GM23248 (cell line): ENCODE results near the gene IQCC. TPM values are rescaled to one million over a fixed set of nuclear protein-coding genes. Genes with fewer than 3 reads are reported as not detected.

Source experiments
- DNase-seq: peaks from one replicate; pipeline ENCODE4 v3.0.0-alpha.2; 2015
- H2AFZ ChIP-seq: fragments of 200-600 bp; sonication (generic); 2 replicates; pipeline ENCODE4 v1.6.1; 2016; ENCODE audit warnings: antibody characterized with exemption
- H3F3A ChIP-seq: fragments of 200-600 bp; sonication (generic); 2 replicates; pipeline ENCODE4 v1.6.1; 2016; ENCODE audit warnings: mild to moderate bottlenecking, antibody characterized with exemption, mixed run types; ENCODE audit not compliant: insufficient read depth
- H3K27ac ChIP-seq: fragments of 200-600 bp; sonication (generic); 2 replicates; pipeline ENCODE4 v1.5.1; 2016; ENCODE audit warnings: mild to moderate bottlenecking
- H3K27me3 ChIP-seq: fragments of 200-600 bp; sonication (generic); replicated peaks from 2 replicates; pipeline ENCODE4 v1.6.1; 2016; ENCODE audit warnings: mild to moderate bottlenecking; ENCODE audit not compliant: insufficient read depth
- H3K36me3 ChIP-seq: fragments of 200-600 bp; sonication (generic); 2 replicates; pipeline ENCODE4 v1.6.1; 2016; ENCODE audit warnings: low read depth, mild to moderate bottlenecking
- H3K4me1 ChIP-seq: fragments of 200-600 bp; sonication (generic); 2 replicates; pipeline ENCODE4 v1.6.1; 2016; ENCODE audit warnings: mild to moderate bottlenecking; ENCODE audit not compliant: insufficient read depth
- H3K4me2 ChIP-seq: fragments of 200-600 bp; sonication (generic); one replicate; pipeline ENCODE4 v1.6.1; 2016; ENCODE audit warnings: mild to moderate bottlenecking; ENCODE audit not compliant: unreplicated experiment
- H3K4me3 ChIP-seq: fragments of 200-600 bp; sonication (generic); 2 replicates; pipeline ENCODE4 v1.5.1; 2016; ENCODE audit warnings: mild to moderate bottlenecking
- H3K79me2 ChIP-seq: fragments of 200-600 bp; sonication (generic); 2 replicates; pipeline ENCODE4 v1.6.1; 2016; ENCODE audit warnings: mild to moderate bottlenecking; ENCODE audit not compliant: insufficient read depth
- H3K9ac ChIP-seq: fragments of 200-600 bp; sonication (generic); 2 replicates; pipeline ENCODE4 v1.6.1; 2016; ENCODE audit warnings: mild to moderate bottlenecking
- H3K9me2 ChIP-seq: fragments of 200-600 bp; sonication (generic); 2 replicates; pipeline ENCODE4 v1.6.1; 2016; ENCODE audit warnings: mixed run types, mild to moderate bottlenecking, moderate library complexity; ENCODE audit not compliant: insufficient read depth
- H3K9me3 ChIP-seq: fragments of 200-600 bp; sonication (generic); one replicate; pipeline ENCODE4 v1.6.1; 2017; ENCODE audit warnings: low read depth
- H4K20me1 ChIP-seq: fragments of 200-600 bp; sonication (generic); 2 replicates; pipeline ENCODE4 v1.6.0; 2016; ENCODE audit not compliant: insufficient read depth
- EZH2 ChIP-seq: fragments of 200-600 bp; sonication (generic); IDR thresholded peaks from 2 replicates; pipeline ENCODE4 v1.6.1; 2018; ENCODE audit warnings: antibody characterized with exemption, mild to moderate bottlenecking; ENCODE audit not compliant: insufficient read depth, poor library complexity, severe bottlenecking
- EZH2phosphoT487 ChIP-seq: fragments of 200-600 bp; sonication (generic); IDR thresholded peaks from 2 replicates; pipeline ENCODE4 v1.6.1; 2018; ENCODE audit warnings: antibody characterized with exemption, moderate library complexity, mild to moderate bottlenecking, low read depth; ENCODE audit not compliant: insufficient read depth
- WGBS, 2 experiments: methylation state at CpG; one replicate each; pipeline ENCODE4 v1.1.6; 2015 to 2017; ENCODE audit warnings: low lambda C conversion rate in 2 of 2, low coverage in 1 of 2; ENCODE audit errors: missing lambda C conversion rate in 2 of 2; 5-methylcytosine and 5-hydroxymethylcytosine counted together
- in situ Hi-C: fragments of 300-500 bp; cut with MboI; formaldehyde crosslinking; loops from 2 replicates; pipeline ENCODE4 v1.15.0; 2020
- polyA plus RNA-seq: library from polyadenylated mRNA; unstranded; fragments of >200 nt; fragmentation: Nextera tagmentation; extraction: Ambion mirVana; gene quantifications from 2 replicates; pipeline ENCODE4 v1.2.1, GENCODE V29; 2016
- total RNA-seq: library from RNA; depleted of rRNA; stranded (reverse); fragments of >200 nt; shearing (Covaris generic); gene quantifications from 2 replicates; pipeline ENCODE4 v1.2.3, GENCODE V29; 2014

Gene IQCC
- total and polyA plus RNA-seq, 2 experiments from 2014 or later, result 0.97 to 2.2 TPM

DNA sequence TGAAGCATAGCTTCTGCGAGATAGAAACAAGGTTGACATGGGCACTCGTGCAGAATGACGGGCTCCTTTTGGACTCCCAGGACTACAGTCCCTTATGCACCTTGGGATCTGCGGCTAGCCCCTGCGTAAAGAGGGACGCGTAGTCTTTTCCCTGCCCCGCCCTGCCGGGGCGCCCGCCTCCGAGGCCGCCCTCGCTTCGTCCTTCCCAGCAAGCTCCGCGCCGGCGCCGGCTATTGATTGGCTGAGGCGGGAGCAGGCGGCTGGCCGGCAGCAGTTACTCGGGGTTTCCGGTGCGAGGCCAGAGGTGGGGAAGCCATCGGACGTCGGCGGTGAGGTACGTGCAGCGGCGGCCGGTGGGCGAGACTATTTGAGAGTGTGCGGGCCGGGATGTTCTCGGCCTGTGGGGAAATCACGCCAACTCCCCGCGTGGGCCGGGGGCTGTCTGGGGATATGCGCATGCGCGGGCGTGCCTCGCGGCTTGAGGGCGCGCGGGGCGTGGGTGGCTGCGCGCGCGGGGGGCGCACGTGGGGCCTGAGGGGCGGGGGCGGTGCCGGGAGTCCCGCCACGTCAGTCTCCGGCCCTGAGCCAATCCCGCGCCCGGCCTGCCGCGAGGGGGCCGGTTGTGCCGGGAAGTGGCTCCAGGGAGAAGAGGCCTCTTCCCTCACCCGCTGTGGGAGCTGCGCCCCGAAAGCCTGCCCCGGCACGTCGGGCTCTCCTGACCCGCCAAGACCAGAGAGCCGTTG is 25.9 kb upstream of the IQCC start, which contains the start of gene TXLNA:
TSS of gene TXLNA (plus strand) at position 233 of the 743 bp plus-strand sequence. CDS start 671 bp downstream, outside the sequence.
- Histone ChIP-seq H3K4me1 (peaks cover 27% of the 10 kb centered on the region), H4K20me1 (peaks cover under 1% of the 10 kb centered on the region; the same call in 1 of the 2 replicates), H2AFZ (peak within 1 kb of the TSS; percentile 91), H3F3A (peaks cover 47% of the 10 kb centered on the region), H3K79me2 (peaks cover 46% of the 10 kb centered on the region), H3K36me3 (peaks cover 11% of the 10 kb centered on the region), H3K9me3 (no peaks in the 10 kb centered on the region), H3K27me3 (no peaks in the 10 kb centered on the region), H3K4me3 (peak within 1 kb of the TSS; percentile 92), H3K27ac (peak within 1 kb of the TSS; percentile 99), H3K9ac (peak within 1 kb of the TSS; percentile 99), H3K4me2 (peak within 1 kb of the TSS; percentile 99), H3K9me2 (no peaks in the 10 kb centered on the region)
- in situ Hi-C loops, result no loop called here
- 1 to 2% methylated on average over 66 to 69 of the region's 79 CpGs for WGBS, 2 experiments
- DNase-seq, result peak; percentile 98
- TF ChIP-seq EZH2phosphoT487 (no peak), EZH2 (no peak)

DNA sequence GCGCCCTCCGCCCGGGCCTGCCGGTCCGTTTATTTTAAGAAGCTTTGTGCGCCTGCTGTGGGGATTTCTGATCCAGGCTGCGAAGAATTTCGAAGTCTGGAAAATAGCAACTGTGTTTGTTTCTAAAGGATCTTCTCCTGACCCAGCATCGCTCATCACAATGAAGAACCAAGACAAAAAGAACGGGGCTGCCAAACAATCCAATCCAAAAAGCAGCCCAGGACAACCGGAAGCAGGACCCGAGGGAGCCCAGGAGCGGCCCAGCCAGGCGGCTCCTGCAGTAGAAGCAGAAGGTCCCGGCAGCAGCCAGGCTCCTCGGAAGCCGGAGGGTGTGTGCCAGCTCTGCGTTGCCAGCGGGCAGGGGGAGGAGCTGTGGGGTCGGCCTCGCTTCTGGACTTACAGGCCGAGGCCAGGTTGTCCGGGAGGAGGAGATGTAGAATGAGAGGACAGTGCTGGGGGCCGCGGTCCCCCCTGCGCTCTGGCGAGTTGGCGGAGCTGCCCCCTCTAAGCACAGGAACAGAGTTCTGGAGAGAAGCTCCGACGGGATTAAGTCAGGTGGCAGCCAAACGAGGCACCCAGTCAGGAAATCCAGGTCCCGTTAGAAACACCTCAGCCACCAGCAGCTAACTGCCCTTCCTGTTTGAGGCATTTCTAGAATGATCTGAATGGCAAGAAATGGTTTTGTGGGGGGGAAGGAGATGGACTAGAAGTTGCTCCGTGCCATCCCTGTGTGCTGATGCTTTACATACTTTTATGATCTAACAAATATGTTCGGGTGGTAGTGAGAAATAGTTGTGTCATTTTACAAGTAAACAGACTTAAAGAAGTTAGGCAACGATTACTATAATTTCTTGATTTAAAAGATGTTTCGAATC is 25.0 kb upstream of the IQCC start:
- TF ChIP-seq EZH2phosphoT487 (no peak), EZH2 (no peak)
- peak; percentile 79 for DNase-seq
- H3K4me1 ChIP-seq, result peaks cover 30% of the 10 kb centered on the region
- H3K79me2 ChIP-seq, result peaks cover 54% of the 10 kb centered on the region
- peaks cover 47% of the 10 kb centered on the region for H3F3A ChIP-seq
- no peaks in the 10 kb centered on the region for H3K27me3 ChIP-seq
- no peaks in the 10 kb centered on the region for H3K9me2 ChIP-seq
- peak overlapping the region; percentile 99 for H3K27ac ChIP-seq
- H3K9me3 ChIP-seq, result no peaks in the 10 kb centered on the region
- peak overlapping the region; percentile 99 for H3K4me2 ChIP-seq
- in situ Hi-C loops, result no loop called here
- peak overlapping the region; percentile 92 for H3K4me3 ChIP-seq
- WGBS, 2 experiments, result 1% methylated on average over 27 to 36 of the region's 36 CpGs
- peak overlapping the region; percentile 66 for H2AFZ ChIP-seq
- peaks cover 19% of the 10 kb centered on the region for H3K36me3 ChIP-seq
- peaks cover 5% of the 10 kb centered on the region; the same call in 1 of the 2 replicates for H4K20me1 ChIP-seq
- H3K9ac ChIP-seq, result peak overlapping the region; percentile 99

DNA sequence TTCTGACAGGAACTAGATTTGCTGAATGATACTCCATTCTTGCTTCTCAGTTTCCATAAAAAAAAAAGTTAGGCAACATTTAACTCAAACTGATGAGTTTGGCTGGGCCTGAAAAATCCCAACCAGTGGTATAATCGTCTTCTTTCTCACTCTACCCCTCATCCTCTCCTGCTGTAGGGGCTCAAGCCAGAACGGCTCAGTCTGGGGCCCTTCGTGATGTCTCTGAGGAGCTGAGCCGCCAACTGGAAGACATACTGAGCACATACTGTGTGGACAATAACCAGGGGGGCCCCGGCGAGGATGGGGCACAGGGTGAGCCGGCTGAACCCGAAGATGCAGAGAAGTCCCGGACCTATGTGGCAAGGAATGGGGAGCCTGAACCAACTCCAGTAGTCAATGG is 24.4 kb upstream of the IQCC start:
- H3K4me3 ChIP-seq, result peak overlapping the region; percentile 92
- no peaks in the 10 kb centered on the region for H3K9me2 ChIP-seq
- peaks cover 35% of the 10 kb centered on the region for H3K4me1 ChIP-seq
- peaks cover 25% of the 10 kb centered on the region for H3K36me3 ChIP-seq
- no peak overlapping the region for H2AFZ ChIP-seq
- peaks cover 47% of the 10 kb centered on the region for H3F3A ChIP-seq
- WGBS, 2 experiments, result 15% methylated on average over 9 of the region's 9 CpGs
- peak overlapping the region; percentile 99 for H3K27ac ChIP-seq
- no peak for DNase-seq
- peaks cover 5% of the 10 kb centered on the region; the same call in 1 of the 2 replicates for H4K20me1 ChIP-seq
- H3K9ac ChIP-seq, result peak overlapping the region; percentile 99
- peak overlapping the region; percentile 99 for H3K4me2 ChIP-seq
- no peaks in the 10 kb centered on the region for H3K9me3 ChIP-seq
- peaks cover 60% of the 10 kb centered on the region for H3K79me2 ChIP-seq
- no peak for TF ChIP-seq EZH2
- no peak for TF ChIP-seq EZH2phosphoT487
- H3K27me3 ChIP-seq, result no peaks in the 10 kb centered on the region
- in situ Hi-C loops, result no loop called here

DNA sequence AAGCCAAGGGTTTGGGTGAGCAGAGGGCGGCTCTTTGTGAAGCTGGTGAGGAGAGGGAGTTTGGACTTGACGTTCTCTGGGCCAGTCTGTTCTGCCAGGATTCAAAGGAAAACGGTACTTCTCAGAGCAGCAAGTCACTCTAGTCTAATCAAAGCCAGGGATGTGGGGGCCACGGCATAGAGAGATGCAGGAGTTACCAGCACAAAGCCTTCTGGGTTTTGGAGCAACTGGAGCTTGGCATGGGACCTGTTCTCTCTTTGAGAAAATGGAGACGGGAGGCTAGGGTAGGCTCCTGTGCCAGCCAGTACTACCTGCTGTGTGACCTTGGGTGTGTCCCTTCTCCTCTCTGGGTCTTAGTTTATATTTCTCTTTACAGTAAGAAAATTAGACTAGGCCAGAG is 23.9 kb upstream of the IQCC start:
- Histone ChIP-seq H3K27me3 (no peaks in the 10 kb centered on the region), H3K9ac (peak overlapping the region; percentile 99), H4K20me1 (peaks cover 5% of the 10 kb centered on the region; the same call in 1 of the 2 replicates), H3F3A (peaks cover 44% of the 10 kb centered on the region), H3K27ac (peak overlapping the region; percentile 99; the same call in 1 of the 2 replicates), H3K4me1 (peaks cover 39% of the 10 kb centered on the region), H3K79me2 (peaks cover 65% of the 10 kb centered on the region), H3K9me2 (no peaks in the 10 kb centered on the region), H3K4me3 (peak overlapping the region; percentile 92), H2AFZ (no peak overlapping the region), H3K9me3 (no peaks in the 10 kb centered on the region), H3K4me2 (peak overlapping the region; percentile 99), H3K36me3 (peaks cover 26% of the 10 kb centered on the region)
- peak; percentile 38 for DNase-seq
- TF ChIP-seq EZH2phosphoT487 (no peak), EZH2 (no peak)
- in situ Hi-C loops, result no loop called here
- WGBS, 2 experiments, result 12 to 15% methylated on average over 5 of the region's 5 CpGs
